Ishikawa (cell line): ENCODE results near the gene OR52M1.

Experiments
- CEBPB ChIP-seq: IDR thresholded peaks from 2 replicates; pipeline ENCODE4 v1.6.1; 2012
- CREB1 ChIP-seq: IDR thresholded peaks from 2 replicates; pipeline ENCODE4 v1.6.1; 2012; ENCODE audit warnings: low read depth
- EGR1 ChIP-seq: IDR thresholded peaks from 2 replicates; pipeline ENCODE4 v1.6.1; 2012
- EP300 ChIP-seq: IDR thresholded peaks from 2 replicates; pipeline ENCODE4 v1.6.1; 2012; ENCODE audit warnings: borderline replicate concordance
- NFIC ChIP-seq: IDR thresholded peaks from 2 replicates; pipeline ENCODE4 v1.6.1; 2012
- RAD21 ChIP-seq: IDR thresholded peaks from 2 replicates; pipeline ENCODE4 v1.6.1; 2012; ENCODE audit warnings: low read depth
- TAF1 ChIP-seq: IDR thresholded peaks from 2 replicates; pipeline ENCODE4 v1.6.1; 2012; ENCODE audit warnings: low read depth, mild to moderate bottlenecking
- TCF12 ChIP-seq: IDR thresholded peaks from 2 replicates; pipeline ENCODE4 v1.6.1; 2012; ENCODE audit warnings: low read depth
- TEAD4 ChIP-seq: IDR thresholded peaks from 2 replicates; pipeline ENCODE4 v1.6.1; 2012
- YY1 ChIP-seq: IDR thresholded peaks from 2 replicates; pipeline ENCODE4 v1.6.1; 2012; ENCODE audit warnings: low read depth
- ZBTB7A ChIP-seq: IDR thresholded peaks from 2 replicates; pipeline ENCODE4 v1.6.1; 2012; ENCODE audit warnings: low read depth
- TF ChIP-seq, protein P1 (sequence below): IDR thresholded peaks from 2 replicates; pipeline ENCODE4 v1.6.1; 2012
- TF ChIP-seq, protein P2 (sequence below): IDR thresholded peaks from 2 replicates; pipeline ENCODE4 v1.6.1; 2012; ENCODE audit warnings: low read depth, mild to moderate bottlenecking
- TF ChIP-seq, protein P3 (sequence below): IDR thresholded peaks from 2 replicates; pipeline ENCODE4 v1.6.1; 2012

Gene OR52M1

DNA sequence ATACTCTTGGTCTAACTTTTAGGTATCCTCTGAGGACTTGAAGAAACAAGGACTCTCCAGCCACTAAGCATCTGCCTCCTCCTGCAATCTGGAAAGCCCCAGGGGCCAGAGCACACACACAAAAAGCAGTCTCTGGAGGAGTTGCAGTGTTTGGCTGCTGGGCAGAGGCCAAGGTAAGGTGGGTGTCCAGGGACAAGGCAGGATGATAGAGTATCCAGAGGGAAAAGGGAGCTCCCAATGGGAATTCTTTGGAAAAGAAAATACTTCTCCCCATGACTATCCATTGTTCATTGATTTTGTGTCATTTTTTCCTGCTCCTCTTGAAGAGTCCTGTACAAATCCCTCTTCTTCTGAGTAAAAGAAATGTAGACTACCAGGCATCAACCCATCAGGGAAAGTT, 36.5 kb downstream of the OR52M1 start, which contains the start of gene OR52I2:
TSS of gene OR52I2 (plus strand) at position 301 of the 400 bp plus-strand sequence.
- TF ChIP-seq, protein P1, sequence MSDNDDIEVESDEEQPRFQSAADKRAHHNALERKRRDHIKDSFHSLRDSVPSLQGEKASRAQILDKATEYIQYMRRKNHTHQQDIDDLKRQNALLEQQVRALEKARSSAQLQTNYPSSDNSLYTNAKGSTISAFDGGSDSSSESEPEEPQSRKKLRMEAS, result no peak

DNA sequence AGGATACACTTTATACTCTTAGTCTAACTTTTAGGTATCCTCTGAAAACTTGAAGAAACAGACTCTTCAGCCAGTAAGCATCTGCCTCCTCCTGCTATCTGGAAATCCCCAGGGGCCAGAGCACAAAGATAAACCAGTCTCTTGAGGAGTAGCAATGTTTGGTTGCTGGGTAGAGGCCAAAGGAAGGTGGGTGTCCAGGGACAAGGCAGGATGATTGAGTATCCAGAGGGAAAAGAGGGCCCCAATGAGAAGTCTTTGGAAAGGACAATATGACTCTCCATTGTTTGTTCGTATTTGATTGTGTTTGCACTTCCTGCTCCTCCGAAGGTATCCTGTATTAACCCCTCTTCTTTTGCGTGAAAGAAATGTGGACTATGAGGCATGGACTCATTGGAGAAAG, 44.0 kb downstream of the OR52M1 start:
- TF ChIP-seq TAF1, result no peak
- TF ChIP-seq YY1, result no peak
- TF ChIP-seq ZBTB7A, result no peak
- no peak for TF ChIP-seq EP300
- TF ChIP-seq RAD21, result no peak
- TF ChIP-seq NFIC, result no peak
- no peak for TF ChIP-seq CEBPB
- TF ChIP-seq TCF12, result no peak
- TF ChIP-seq, protein P2, sequence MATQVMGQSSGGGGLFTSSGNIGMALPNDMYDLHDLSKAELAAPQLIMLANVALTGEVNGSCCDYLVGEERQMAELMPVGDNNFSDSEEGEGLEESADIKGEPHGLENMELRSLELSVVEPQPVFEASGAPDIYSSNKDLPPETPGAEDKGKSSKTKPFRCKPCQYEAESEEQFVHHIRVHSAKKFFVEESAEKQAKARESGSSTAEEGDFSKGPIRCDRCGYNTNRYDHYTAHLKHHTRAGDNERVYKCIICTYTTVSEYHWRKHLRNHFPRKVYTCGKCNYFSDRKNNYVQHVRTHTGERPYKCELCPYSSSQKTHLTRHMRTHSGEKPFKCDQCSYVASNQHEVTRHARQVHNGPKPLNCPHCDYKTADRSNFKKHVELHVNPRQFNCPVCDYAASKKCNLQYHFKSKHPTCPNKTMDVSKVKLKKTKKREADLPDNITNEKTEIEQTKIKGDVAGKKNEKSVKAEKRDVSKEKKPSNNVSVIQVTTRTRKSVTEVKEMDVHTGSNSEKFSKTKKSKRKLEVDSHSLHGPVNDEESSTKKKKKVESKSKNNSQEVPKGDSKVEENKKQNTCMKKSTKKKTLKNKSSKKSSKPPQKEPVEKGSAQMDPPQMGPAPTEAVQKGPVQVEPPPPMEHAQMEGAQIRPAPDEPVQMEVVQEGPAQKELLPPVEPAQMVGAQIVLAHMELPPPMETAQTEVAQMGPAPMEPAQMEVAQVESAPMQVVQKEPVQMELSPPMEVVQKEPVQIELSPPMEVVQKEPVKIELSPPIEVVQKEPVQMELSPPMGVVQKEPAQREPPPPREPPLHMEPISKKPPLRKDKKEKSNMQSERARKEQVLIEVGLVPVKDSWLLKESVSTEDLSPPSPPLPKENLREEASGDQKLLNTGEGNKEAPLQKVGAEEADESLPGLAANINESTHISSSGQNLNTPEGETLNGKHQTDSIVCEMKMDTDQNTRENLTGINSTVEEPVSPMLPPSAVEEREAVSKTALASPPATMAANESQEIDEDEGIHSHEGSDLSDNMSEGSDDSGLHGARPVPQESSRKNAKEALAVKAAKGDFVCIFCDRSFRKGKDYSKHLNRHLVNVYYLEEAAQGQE, result no peak
- no peak for TF ChIP-seq CREB1
- no peak for TF ChIP-seq EGR1
- TF ChIP-seq, protein P3, sequence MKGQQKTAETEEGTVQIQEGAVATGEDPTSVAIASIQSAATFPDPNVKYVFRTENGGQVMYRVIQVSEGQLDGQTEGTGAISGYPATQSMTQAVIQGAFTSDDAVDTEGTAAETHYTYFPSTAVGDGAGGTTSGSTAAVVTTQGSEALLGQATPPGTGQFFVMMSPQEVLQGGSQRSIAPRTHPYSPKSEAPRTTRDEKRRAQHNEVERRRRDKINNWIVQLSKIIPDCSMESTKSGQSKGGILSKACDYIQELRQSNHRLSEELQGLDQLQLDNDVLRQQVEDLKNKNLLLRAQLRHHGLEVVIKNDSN, result no peak

DNA sequence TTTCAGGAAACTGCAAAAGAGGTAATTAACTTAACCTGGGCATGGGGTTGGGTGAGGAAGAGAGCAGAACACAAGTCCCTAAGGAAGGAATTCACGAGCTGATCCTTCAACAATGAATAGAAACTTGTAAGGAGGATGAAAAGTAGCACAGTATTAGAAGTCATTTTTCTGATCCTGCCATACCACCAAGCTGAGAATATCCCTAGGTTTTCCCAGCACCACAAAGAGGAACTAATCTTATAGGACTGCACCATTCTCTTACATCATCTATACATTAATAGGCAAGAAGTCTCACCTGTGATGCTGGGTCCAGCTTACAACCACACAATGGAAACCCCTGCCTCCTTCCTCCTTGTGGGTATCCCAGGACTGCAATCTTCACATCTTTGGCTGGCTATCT, 48.7 kb downstream of the OR52M1 start, which contains the start of gene OR52I1:
TSS of gene OR52I1 (plus strand) at position 301 of the 400 bp plus-strand sequence. CDS start at position 301, 0 bp downstream.
- TF ChIP-seq, protein P3, result no peak
- TF ChIP-seq NFIC, result no peak
- no peak for TF ChIP-seq TEAD4
- TF ChIP-seq TAF1, result no peak
- TF ChIP-seq YY1, result no peak
